GM12873 (cell line): Measurements from ENCODE around the gene LCN1.

Source experiments
- TF ChIP-seq, protein P1 (sequence below): IDR thresholded peaks from 2 replicates; pipeline ENCODE4 v1.5.1; 2012; ENCODE audit warnings: low read depth, mild to moderate bottlenecking, moderate library complexity, low read length, control low read depth; ENCODE audit not compliant: insufficient read depth; ENCODE audit errors: missing control alignments

Gene LCN1

DNA sequence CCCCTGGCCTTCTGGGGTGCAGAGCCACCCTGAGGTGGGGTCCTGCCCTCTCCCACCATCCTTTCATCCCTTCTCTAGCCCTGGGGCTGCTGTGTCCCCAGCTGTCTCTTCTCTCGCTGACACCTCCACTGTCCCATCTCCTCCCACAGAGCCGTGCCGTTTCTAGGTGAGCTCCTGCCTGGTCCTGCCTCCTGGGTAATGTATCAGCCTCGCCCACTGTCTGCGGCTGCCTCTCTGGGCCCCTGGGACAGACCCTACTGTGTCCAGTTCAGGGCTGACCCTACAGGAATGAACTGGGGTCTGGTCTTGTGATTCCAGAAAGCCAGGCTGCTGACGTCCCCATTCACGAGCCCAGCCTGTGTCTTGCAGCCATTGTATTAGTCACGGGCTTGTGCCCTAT is 44.4 kb downstream of the LCN1 start:
- TF ChIP-seq, protein P1, sequence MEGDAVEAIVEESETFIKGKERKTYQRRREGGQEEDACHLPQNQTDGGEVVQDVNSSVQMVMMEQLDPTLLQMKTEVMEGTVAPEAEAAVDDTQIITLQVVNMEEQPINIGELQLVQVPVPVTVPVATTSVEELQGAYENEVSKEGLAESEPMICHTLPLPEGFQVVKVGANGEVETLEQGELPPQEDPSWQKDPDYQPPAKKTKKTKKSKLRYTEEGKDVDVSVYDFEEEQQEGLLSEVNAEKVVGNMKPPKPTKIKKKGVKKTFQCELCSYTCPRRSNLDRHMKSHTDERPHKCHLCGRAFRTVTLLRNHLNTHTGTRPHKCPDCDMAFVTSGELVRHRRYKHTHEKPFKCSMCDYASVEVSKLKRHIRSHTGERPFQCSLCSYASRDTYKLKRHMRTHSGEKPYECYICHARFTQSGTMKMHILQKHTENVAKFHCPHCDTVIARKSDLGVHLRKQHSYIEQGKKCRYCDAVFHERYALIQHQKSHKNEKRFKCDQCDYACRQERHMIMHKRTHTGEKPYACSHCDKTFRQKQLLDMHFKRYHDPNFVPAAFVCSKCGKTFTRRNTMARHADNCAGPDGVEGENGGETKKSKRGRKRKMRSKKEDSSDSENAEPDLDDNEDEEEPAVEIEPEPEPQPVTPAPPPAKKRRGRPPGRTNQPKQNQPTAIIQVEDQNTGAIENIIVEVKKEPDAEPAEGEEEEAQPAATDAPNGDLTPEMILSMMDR = no peak

- TF ChIP-seq, protein P1 = no peak
These were observed 45.3 kb downstream of the LCN1 start for GRCh38 chr9:135566552-135566951.

GRCh38 chr9:135567311-135567710 is 46.1 kb downstream of the LCN1 start:
- TF ChIP-seq, protein P1 = no peak

- TF ChIP-seq, protein P1 = no peak
These were observed 46.8 kb downstream of the LCN1 start for GRCh38 chr9:135568026-135568425.

GRCh38 chr9:135570456-135570855 is 49.2 kb downstream of the LCN1 start:
- TF ChIP-seq, protein P1 = no peak

GRCh38 chr9:135572233-135572632 is 51.0 kb downstream of the LCN1 start:
- TF ChIP-seq, protein P1 = no peak

DNA sequence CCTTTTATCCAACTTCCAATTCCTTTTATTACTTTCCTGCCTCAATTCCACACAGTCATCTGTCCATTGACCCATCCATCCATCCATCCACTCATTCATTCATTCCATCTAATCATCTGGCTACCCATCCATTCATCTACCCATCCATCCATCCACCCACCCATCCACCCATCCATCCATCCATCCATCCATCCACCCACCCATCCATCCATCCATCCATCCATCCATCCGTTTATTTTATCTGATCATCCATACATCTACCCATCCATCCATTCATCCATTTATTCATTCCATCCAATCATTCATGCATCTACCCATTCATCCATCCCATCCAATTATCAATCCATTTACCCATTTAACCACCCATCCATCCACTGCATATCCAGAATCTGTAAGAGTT is 51.9 kb downstream of the LCN1 start:
- TF ChIP-seq, protein P1 = no peak

DNA sequence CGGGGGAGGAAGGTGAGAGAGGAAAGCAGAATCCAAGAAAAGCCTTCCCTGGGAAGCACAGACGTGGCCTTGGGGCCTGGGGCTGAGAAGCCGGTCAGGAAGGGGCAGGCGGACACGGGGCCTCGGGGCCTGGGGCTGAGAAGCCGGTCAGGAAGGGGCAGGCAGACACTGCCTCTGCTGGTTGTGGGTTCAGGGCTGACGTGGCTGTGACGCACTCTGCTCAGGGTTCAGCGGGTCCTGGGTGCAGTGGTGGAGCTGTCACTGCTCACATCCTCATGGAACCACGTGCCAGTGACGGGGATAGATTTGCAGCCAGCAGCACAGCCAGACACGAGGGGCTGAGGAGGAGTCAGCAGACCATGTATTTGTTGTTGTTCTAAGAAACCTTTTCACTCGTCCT is 53.1 kb downstream of the LCN1 start:
- TF ChIP-seq, protein P1 = no peak
